ENCODE data around the gene FAR2. TPM values are rescaled to one million over a fixed set of nuclear protein-coding genes. Genes with fewer than 3 reads are reported as not detected.
"Not testable (repeated sequence)": the region's sequence is repeated elsewhere in the genome, so short reads cannot be mapped to it uniquely, and the experiment has no call there.

Gene FAR2
- total RNA-seq, 2 donors from 2014 or later, result 3.0 to 10.0 TPM

- H3K9me3 ChIP-seq, result no peaks in the 10 kb centered on the region
- no peaks in the 10 kb centered on the region for H3K27me3 ChIP-seq
- no peak for TF ChIP-seq CTCF (IDR thresholded peaks at IDR 0.05)
- H3K4me3 ChIP-seq, result no peak overlapping the region
- no peak overlapping the region for H3K27ac ChIP-seq
- H3K4me1 ChIP-seq, result peaks cover 0 to 10% of the 10 kb centered on the region in 2 donors
- no peak for DNase-seq (ENCODE audit: low spot score)
- H3K36me3 ChIP-seq, result no peaks in the 10 kb centered on the region
Measured at GRCh38 chr12:29167445-29167844, 18.4 kb downstream of the FAR2 start.

- no peak for DNase-seq (ENCODE audit: low spot score)
- peaks cover 0 to 10% of the 10 kb centered on the region in 2 donors for H3K4me1 ChIP-seq
Measured at GRCh38 chr12:29167988-29168387, 18.9 kb downstream of the FAR2 start.

GRCh38 chr12:29169978-29170377, 20.9 kb downstream of the FAR2 start:
- not testable (repeated sequence) for H3K4me1 ChIP-seq; H3K9me3 ChIP-seq; H3K27ac ChIP-seq; H3K4me3 ChIP-seq; H3K27me3 ChIP-seq; DNase-seq (ENCODE audit: low spot score); H3K36me3 ChIP-seq

More at GRCh38 chr12:29167988-29168387, 18.9 kb downstream of the FAR2 start:
- Histone ChIP-seq H3K36me3 (no peaks in the 10 kb centered on the region), H3K27me3 (no peaks in the 10 kb centered on the region), H3K27ac (no peak overlapping the region), H3K4me3 (no peak overlapping the region), H3K9me3 (no peaks in the 10 kb centered on the region)
- no peak for TF ChIP-seq CTCF (IDR thresholded peaks at IDR 0.05)

- DNase-seq (ENCODE audit: low spot score); H3K4me3 ChIP-seq; H3K9me3 ChIP-seq; H3K27me3 ChIP-seq; H3K4me1 ChIP-seq; H3K27ac ChIP-seq; H3K36me3 ChIP-seq: not testable (repeated sequence)
Measured at GRCh38 chr12:29170478-29171084, 21.5 kb downstream of the FAR2 start.

GRCh38 chr12:29171421-29172258, 22.6 kb downstream of the FAR2 start:
- Histone ChIP-seq H3K4me1 (no peaks in the 10 kb centered on the region), H3K27me3 (no peaks in the 10 kb centered on the region), H3K36me3 (no peaks in the 10 kb centered on the region), H3K27ac (no peak overlapping the region), H3K9me3 (no peaks in the 10 kb centered on the region), H3K4me3 (no peak overlapping the region)
- DNase-seq (ENCODE audit: low spot score), result no peak
- TF ChIP-seq CTCF (IDR thresholded peaks at IDR 0.05), result no peak

- no peaks in the 10 kb centered on the region for H3K27me3 ChIP-seq
- no peaks in the 10 kb centered on the region for H3K4me1 ChIP-seq
- no peak overlapping the region for H3K4me3 ChIP-seq
- TF ChIP-seq CTCF (IDR thresholded peaks at IDR 0.05), result no peak
- H3K36me3 ChIP-seq, result no peaks in the 10 kb centered on the region
- DNase-seq (ENCODE audit: low spot score), result no peak
- no peaks in the 10 kb centered on the region for H3K9me3 ChIP-seq
- H3K27ac ChIP-seq, result no peak overlapping the region
Measured at GRCh38 chr12:29176941-29177340, 27.9 kb downstream of the FAR2 start.

- not testable (repeated sequence) for H3K27me3 ChIP-seq; H3K9me3 ChIP-seq; H3K36me3 ChIP-seq; H3K4me1 ChIP-seq; DNase-seq (ENCODE audit: low spot score); H3K27ac ChIP-seq; H3K4me3 ChIP-seq
Measured at GRCh38 chr12:29182247-29182646, 33.2 kb downstream of the FAR2 start.

All from right atrium auricular region (tissue), 2 donors.